ENCODE measurements around the gene KIAA0753.
"Not testable (repeated sequence)": the region's sequence is repeated elsewhere in the genome, so short reads cannot be mapped to it uniquely, and the experiment has no call there.

KIAA0753 gene

DNA sequence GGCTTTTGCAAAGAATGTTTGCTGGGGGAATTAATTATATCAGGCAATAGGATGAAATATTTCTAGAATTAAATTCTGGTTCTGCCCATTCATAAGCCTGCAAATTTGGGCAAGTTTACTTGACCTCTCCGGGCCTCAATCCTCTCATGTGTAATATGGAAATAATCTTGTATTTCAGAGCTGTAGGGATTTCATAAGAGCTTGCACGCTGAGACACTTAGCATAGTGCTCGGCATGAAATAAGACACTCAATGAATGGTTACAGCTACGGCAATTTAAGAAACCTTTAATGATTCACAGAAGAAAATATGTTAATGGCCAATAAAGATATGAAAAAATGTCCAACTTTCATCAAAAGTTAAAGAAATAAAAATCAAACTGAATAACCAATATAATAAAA, 43.6 kb downstream of the KIAA0753 start:
- no peak for DNase-seq (ENCODE audit: low read depth in 2 of 2)

DNA sequence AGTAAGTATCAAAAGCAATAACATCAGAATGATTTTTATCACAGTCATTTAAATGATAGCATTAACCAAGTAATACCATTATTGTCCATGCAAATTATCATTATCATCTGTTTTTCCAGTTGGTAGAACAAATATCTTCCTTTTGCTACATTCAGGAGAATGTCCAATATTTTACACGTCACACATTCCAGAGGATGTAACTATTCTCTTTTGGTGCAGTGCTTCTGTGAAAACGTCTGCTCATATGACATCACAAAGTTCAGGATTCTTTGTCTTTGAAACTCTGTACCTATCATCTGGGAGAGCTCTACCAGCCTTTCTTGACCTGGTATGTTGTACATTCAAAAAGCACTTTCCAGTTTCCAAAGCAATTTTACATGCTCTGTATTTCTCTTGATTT, 44.0 kb downstream of the KIAA0753 start:
- DNase-seq (ENCODE audit: low read depth in 2 of 2): no peak

DNA sequence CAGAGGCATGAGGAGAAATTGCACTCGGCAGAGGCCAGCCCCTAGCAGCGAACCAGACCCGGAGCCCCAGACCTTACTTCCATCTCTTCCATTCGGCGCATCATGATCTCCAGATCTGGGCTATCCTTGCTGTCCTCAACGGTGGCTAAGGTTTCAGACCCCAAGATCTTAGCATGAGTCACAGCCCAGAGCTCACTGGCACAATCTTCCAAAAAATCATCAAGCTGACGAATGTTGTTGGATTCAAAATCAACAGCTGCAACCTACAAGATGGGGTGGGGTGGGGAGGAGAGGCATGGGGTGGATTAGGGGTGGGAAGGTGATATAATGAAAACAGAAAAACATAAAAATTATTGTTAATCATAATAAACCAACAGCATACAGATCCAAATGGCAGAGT, 44.4 kb downstream of the KIAA0753 start:
- DNase-seq (ENCODE audit: low read depth in 2 of 2): no peak

DNA sequence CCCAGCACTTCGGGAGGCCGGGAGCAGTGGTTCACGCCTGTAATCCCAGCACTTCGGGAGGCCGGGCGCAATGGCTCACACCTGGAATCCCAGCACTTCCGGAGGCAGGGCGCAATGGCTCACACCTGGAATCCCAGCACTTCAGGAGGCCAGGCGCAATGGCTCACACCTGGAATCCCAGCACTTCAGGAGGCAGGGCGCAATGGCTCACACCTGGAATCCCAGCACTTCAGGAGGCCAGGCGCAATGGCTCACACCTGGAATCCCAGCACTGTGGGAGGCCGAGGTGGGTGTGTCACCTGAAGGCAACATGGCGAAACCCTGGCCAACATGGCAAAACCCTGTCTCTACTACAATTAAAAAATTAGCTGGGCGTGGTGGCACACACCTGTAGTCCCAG, 47.1 kb downstream of the KIAA0753 start:
- not testable (repeated sequence) for DNase-seq (ENCODE audit: low read depth in 2 of 2)

DNA sequence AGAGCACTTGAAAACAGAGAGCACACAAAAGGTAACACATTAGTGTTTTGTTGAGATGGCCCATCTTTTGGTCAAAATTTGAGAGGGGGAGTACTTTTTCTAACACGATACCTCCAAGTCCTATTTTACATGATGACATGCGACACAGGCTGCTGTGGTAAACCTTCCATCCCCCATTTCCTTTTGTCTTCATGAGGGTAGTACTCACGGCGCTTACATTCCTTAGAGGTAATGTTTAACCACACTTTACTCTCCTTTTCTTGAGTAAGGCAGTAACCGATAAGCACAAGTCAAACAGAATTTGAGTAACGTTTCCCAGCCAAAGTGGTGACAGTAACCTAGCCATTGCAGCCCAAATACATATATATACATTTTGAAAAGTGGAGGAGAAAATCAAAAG, 48.3 kb downstream of the KIAA0753 start:
- DNase-seq (ENCODE audit: low read depth in 2 of 2): no peak

DNA sequence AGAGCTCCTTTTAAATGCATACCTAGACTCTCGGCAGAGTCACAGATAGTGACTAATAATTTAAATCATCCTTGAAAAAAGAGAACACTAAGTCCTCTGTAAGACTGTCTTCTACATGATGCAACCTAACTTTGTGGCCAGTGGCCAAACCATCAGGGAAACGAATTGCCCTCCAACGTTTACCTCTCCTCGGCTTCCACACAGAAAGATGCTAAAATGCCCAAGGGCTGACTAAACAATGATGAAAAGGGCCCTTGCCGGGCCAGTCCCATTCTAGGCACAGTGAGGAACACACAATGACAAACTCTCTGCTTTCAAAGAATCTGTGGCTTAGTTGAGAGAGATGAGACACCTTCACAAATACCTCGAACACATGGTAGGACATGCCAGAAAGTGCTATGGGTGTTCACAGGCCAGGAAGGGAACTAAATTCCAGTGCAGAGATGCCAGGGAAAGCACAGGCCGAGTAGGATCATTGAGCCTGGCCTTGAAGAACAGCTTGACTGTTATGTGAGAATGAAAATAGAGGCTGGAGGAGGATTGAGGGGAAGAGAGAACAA, 48.8 kb downstream of the KIAA0753 start:
- no peak for DNase-seq (ENCODE audit: low read depth in 2 of 2)

DNA sequence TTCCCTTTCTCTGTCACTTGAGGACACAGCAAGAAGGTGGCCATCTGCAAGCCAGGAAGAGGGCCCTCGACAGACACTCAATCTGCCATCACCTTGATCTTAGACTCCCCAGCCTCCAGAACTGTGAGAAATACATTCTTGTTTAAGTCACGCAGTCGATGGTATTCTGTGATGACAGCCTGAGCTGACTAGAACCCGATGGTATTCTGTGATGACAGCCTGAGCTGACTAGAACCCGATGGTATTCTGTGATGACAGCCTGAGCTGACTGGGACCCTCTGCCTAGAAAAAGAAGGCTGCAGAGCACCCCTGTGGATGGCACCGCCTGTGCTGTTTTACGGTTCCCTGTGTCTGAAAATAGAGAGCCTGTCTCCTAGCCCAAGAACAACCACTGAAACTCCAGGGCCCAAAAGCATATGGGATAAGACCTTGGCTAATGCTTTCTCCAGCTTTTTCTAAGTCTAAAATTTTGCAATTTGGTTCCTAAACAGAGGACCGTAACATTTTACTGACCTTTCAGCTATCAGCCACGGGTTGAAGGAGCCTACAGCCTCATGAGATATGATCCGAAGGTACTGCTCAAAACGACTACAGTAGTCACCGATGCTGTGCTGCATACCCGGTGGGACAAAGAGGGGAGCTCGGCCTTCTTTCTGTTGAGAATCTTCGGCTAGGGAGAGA, 51.1 kb downstream of the KIAA0753 start:
- DNase-seq (ENCODE audit: low read depth in 2 of 2): no peak

DNA sequence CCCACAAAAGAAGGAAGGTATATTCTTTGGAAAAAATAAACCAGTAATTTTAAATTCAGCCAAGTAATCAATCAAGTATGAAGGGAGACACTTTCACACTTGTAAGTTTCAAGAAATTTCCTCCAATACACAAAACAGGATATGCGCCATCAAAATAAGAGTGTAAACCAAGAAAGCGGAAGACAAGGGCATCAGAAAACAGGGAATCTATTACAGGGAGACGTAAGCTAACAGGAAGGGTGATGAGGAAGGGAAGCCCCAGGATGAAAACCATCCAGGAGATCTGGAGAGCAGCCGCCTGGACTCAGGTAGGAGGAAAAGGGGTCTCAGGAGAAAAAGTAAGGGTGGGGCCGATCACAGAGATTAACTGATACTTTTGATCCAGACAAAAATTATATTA, 52.3 kb downstream of the KIAA0753 start:
- no peak for DNase-seq (ENCODE audit: low read depth in 2 of 2)

DNA sequence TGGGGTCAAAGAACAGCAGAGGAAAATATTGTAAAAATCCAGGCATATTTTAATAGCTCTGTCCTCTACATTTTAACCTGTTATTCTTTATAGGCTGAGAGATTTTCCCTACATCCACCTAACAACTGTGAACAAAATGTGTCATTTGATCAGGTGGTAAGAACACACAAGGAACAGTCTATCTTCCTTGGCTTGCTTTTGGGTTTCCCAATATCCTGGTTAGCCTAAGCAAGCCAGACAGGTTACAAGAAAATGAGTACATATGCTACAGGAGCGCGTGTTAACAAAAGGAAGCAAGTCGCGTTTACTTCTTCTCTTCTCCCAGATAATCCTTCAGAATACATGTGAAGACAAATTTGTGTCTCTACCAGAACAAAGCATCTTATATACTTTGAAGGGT, 53.2 kb downstream of the KIAA0753 start:
- no peak for DNase-seq (ENCODE audit: low read depth in 2 of 2)

DNA sequence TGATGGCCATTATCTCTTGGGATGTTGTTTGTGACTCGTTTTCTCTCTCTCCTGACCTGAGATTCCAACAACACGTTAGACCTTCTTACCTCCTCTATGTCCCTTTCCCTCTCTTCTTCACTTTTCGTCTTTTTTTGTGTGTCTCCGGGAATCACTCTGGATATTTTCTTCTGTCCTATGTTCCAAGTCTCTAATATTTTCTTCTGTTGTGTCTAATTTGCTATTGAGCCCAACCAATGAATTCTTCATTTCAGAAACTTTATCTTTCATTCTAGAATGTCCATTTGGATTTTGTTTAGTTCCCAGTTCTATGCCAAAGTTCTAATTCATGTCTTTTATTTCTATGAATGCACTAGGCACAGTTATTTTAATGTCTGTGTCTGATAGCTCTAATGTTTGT, 57.1 kb downstream of the KIAA0753 start:
- DNase-seq (ENCODE audit: low read depth in 2 of 2): no peak

DNA sequence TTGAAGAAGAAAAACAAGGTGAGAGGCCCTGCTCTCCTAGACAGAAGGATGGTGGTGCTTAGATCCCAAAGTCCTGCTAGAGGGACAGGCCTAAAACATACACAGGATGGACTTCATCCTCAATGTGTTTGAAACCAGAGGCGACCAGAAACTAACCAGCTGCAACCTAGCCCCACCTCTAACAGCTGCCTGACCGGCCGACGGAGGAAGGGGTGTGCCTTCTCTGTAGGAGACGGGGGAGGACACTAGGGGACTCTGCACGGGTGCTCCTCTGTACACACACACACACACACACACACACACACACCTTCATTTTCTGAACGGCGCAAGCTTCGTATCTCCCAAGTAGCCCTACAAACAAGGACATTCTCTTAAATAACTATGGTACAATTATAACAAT, 59.9 kb downstream of the KIAA0753 start:
- no peak for DNase-seq (ENCODE audit: low read depth in 2 of 2)

DNA sequence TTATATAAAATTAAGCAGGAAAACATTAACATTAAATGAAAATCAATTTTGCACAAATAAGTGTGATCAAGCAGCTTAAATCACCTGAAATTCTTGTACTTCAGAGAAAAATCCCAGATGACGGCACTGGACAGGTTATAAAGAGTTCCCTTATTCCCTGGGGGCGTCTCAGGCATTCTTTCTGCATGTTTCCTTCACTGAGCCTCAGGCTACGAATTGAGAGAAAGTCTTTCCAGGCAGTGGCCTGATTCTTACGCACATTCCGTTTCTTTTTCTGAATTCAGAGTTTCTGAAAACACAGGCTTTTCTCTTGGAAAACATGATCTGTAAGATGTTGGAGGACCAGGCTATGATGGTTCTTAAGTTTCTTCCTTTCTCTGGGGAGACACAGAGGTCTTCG, 62.0 kb downstream of the KIAA0753 start:
- DNase-seq (ENCODE audit: low read depth in 2 of 2): no peak

DNA sequence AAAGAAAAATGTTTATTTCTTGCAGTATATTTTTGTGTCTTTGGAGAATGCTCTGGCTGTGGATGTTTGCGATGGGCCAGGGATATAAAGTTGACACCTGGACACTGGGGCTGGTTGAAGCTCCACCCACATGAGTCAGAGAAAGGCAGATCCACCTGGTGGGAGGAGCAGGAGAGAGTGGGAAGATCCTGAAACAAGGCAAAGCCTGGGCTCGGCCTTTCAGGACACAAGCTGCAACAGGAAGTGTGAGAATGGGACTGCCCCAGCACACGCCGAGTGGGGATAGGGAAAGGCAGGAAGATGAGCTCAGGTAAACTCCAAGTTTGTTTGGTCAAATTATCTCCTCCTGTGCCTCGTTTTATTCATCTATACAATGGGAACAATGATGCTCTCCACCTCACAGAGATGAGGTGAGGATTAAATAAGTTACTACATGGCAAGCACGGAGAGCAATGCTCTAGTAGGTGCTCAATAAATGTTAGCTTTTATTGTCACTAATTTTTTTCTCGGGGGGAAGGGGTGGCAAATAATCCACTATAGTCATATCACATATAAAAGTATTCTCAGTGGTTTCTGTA, 62.7 kb downstream of the KIAA0753 start:
- no peak for DNase-seq (ENCODE audit: low read depth in 2 of 2)

DNA sequence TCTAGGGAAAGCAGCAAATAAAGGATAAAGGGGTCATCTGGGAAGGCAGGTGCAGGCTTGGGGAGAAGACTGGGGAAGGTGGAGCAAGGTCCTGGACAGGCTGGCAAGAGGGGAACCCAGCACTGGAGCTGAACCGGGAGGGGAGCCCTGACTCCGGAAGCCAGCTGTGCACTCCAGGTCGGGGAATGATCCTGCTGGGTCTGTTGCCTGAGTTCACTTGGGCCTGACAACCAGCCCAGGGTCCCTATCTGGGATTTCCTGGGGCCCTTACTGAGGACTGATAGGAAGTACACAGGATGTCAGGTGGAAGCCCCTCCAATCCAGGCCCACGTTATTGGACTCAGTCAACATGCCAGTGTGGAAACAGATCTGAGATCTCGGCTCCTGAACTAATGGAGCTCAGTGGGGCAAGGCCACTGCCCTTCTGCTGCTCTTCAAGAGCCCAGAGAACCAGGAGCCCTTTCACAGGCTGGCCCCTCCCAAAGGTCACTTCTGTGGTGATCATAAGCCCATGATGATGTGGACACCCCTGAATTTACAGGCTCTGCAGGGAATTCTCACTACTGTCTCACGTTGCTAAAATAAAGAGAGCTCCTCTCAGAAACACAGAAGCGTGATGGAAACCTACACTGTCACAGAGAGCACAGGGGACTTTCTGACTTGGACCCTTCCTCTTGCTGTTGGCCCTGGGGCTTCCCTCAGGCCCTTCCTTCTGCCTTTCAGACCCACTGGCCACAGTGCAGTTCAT, 64.3 kb downstream of the KIAA0753 start:
- no peak for DNase-seq (ENCODE audit: low read depth in 2 of 2)

DNA sequence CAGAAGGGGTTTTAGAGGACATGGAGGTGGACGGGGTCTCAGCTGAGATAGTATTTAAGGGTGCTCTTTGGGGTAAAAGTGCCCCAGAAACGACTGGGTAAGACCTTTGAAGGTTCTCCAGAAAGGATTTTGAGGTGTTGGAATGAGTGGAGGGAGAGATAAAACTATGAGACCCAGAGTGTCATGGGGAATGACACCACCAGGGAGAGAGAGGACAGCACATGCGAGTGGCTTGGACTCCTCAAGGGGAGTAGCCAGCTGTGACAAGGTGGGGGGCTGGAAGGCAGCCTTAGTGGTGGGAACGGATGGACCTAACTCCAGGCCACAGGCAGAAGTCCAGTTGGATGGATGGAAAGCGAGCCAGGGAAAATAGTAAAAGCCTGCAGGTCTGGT, 64.9 kb downstream of the KIAA0753 start:
- DNase-seq (ENCODE audit: low read depth in 2 of 2): no peak

DNA sequence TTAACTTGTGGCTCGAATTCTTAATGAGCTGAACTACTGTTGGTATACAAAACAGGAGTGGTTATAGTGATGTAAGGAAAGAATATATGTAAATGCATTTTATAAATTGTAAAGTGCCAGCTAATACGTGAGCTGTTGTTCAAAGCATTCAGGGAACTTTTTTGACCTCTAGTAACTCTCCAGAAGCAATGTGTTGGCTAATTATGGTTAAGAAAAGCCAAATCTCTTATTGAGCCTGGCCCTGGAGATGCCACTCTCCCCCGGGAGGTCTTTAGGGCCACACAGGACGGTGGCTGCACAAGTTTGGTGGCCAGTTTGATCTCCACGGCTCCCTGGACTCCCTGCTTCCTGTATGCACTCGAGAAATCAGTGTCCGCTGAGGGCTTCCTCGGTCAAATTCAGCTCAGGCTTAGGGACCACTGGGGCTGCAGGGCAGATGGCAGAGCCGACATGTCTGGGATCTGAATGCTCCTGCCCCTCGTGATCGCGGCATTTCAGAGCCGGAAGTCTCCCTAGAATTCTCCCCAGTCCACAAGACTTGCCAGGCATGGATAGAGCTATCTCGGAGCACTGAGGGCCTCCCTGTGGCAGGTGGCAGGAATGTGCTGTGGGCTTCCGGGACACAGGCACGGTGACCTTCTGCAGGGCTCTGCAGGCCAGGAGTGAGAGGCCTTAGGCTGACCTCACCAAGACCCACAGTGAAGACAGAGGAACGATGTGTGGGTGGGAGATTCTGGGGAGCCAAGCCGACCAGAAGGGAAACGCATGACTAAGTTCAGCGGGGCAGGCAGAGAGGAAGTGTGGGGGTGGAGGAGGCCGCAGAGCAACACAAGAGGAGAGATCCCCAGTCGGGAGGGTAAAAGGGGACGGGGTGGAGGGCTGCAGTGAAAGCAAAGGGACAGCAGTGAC, 65.6 kb downstream of the KIAA0753 start:
- DNase-seq (ENCODE audit: low read depth in 2 of 2): peak; percentile 31 to 40

DNA sequence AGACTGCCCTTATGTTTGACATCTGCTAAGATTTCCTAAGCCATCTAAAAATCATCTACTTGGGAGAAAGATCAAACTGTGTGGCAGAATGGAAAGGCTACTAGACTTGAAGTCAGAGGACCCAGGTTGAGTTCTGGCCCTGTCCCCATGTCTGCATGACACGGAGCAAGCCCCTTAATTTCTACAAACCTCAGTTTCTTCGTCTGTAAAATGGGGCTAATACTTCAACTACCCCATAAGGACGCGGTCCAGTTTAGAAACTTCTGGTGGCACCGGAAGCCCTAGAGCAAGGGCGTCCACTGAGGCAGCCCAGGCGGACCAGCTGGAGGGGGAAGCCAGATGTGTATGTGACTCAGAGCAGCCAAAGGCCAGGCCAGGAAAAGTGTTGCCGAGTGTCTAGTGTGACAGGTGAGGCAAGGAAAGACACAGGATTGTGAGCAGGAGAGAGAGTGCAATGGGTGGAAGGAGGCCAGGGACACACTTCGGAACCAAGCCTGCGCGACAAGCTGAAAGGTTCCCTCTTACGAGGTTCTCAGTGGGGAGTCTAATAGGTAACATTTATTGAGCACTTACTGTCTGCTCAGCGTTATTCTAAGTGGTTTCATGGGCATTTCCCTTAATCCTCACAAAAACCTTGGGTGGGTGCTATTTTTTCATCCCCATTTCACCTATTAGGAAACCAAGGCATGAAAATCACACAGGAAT, 66.4 kb downstream of the KIAA0753 start:
- DNase-seq (ENCODE audit: low read depth in 2 of 2): no peak

DNA sequence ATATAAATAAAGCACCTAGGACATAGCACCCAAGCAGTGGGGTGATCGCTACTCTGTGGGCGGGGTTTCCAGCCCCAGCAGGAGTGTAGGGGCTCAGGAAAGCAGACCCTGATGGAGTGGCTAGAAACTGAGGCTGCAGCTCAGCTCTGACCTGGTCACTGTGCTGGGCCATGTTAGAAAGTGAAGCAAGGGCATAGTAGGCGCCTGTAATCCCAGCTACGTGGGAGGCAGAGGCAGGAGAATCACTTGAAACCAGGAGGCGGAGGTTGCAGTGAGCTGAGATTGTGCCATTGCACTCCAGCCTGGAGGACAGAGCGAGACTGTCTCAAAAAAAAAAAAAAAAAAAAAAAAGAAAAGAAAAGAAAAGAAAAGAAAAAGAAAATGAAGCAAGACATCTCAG, 67.0 kb downstream of the KIAA0753 start:
- DNase-seq (ENCODE audit: low read depth in 2 of 2): not testable (repeated sequence)

DNA sequence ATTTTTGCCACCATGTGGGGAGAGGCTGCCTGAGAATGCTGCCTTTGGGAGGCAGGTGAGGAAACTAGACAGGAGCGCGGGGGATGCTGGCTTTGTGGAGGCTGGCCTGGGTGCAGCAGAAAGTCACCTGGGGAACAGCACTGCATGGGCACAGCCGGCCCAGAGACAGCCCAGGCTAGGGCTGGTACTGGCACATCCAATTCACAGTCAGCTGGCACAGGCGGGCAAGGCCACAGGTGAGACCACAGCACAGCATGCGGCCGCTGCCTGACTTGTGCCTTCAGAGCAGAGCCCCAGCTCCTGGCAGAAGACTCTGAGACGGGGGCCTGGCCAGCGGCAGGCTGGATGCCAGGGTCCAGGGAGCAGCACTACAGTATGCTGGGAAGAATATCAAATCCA, 67.5 kb downstream of the KIAA0753 start:
- DNase-seq (ENCODE audit: low read depth in 2 of 2): no peak

DNA sequence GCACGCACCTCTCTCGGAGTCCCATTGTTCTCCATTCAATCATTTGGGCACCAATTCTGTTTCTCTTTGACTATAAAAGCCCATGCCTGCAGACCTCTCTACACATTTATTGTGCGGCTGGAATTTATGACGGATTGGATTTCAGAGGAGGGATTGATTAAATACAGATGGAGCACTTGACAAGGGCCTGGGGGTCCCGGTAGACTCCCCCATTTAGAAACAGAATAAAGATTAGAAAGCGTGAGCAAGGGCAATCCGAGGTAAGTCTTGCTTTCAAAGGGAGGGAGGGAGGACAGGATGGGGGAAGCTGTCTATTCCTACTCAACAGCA, 69.1 kb downstream of the KIAA0753 start:
- no peak for DNase-seq (ENCODE audit: low read depth in 2 of 2)

DNA sequence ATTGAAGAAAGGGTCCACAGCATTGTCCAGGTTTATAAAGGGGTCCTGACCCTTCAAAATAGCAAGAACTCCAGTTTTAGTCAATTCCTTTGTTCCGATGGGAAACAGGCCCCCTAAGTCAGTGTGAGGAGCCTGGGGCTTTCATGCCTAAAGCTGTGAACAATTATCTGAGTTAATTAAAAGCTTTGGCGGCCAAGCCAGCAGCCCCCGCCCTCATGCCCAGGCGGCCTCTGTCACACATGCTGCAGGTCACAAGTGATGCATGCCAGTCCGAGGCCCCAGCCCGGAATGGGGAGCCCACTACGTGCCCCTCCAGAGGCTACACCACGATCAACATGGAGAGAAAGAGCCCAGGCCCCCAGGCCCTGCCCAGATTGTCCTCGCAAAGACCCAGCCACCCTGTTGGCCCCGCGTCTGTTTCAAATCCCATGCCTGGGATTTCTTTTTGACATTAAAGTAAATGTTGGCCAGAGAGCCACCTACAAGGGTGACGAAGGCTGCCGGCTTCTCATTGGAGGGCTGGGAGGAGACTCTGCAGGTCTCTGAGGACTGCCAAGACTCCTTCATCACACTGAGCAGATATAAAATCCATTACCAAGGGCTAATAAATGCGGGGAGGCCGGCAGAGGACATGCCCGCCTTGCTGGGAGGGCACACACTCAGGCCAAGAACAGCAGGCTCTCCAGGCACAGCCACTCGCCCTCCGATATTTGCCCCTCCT, 69.6 kb downstream of the KIAA0753 start:
- DNase-seq (ENCODE audit: low read depth in 2 of 2): no peak

Data from stimulated activated CD8-positive, alpha-beta memory T cell treated with anti-CD3 and anti-CD28 coated beads, Interleukin-7, amount 100 ng/mL, for 4 hours (primary cell).